ENCODE results near the gene FGF8. TPM values are rescaled to one million over a fixed set of nuclear protein-coding genes. Genes with fewer than 3 reads are reported as not detected.

FGF8 gene
- total RNA-seq, 2 experiments from 2014 or later = 0.38 TPM; not detected in 1

GRCh38 chr10:101760510-101760909, 15.4 kb downstream of the FGF8 start:
- Mint-ChIP-seq H3K36me3 (ENCODE audit: low read depth) (no peaks in the 10 kb centered on the region), H3K4me3 (no peak overlapping the region), H3K27me3 (peaks cover 11% of the 10 kb centered on the region), H3K4me1 (ENCODE audit: low read depth) (no peaks in the 10 kb centered on the region), H3K27ac (no peak overlapping the region), H3K9me3 (no peaks in the 10 kb centered on the region)
- POLR2A ChIA-PET = no interaction called here
- no peak for TF ChIP-seq CTCF (IDR thresholded peaks at IDR 0.05)
- intact Hi-C loops (cut with micrococcal nuclease) = no loop called here
- CTCF ChIA-PET = interaction anchor here (1.5 kb wide), 1 partner anchor 158 kb away, joined by 4 read pairs; no protein-coding TSS in a partner anchor
- DNase-seq (no peak), ATAC-seq (no peak)

GRCh38 chr10:101759309-101760247, 16.3 kb downstream of the FGF8 start:
- ChIA-PET POLR2A (interaction anchor here (0.6 kb wide), 1 partner anchor 54 kb away, joined by 3 read pairs; no protein-coding TSS in a partner anchor), CTCF (interaction anchor here (1.5 kb wide), 1 partner anchor 157 kb away, joined by 4 read pairs; no protein-coding TSS in a partner anchor)
- no peaks in the 10 kb centered on the region for H3K9me3 Mint-ChIP-seq
- H3K4me3 Mint-ChIP-seq = no peak overlapping the region
- no peak overlapping the region for H3K27ac Mint-ChIP-seq
- no peak for TF ChIP-seq CTCF (IDR thresholded peaks at IDR 0.05)
- peaks cover 5% of the 10 kb centered on the region for H3K27me3 Mint-ChIP-seq
- DNase-seq = no peak
- no peak for ATAC-seq
- no peaks in the 10 kb centered on the region for H3K36me3 Mint-ChIP-seq (ENCODE audit: low read depth)
- intact Hi-C loops (cut with micrococcal nuclease) = no loop called here
- no peaks in the 10 kb centered on the region for H3K4me1 Mint-ChIP-seq (ENCODE audit: low read depth)

GRCh38 chr10:101758858-101759257, 17.1 kb downstream of the FGF8 start:
- no peak for TF ChIP-seq CTCF (IDR thresholded peaks at IDR 0.05)
- no peaks in the 10 kb centered on the region for H3K36me3 Mint-ChIP-seq (ENCODE audit: low read depth)
- no peak overlapping the region for H3K4me3 Mint-ChIP-seq
- POLR2A ChIA-PET = no interaction called here
- H3K9me3 Mint-ChIP-seq = no peaks in the 10 kb centered on the region
- H3K27me3 Mint-ChIP-seq = peaks cover 7% of the 10 kb centered on the region
- no peak for ATAC-seq
- CTCF ChIA-PET = interaction anchor here (1.2 to 1.5 kb wide), 2 partner anchors 156 to 157 kb away, joined by 4 to 7 read pairs; no protein-coding TSS in a partner anchor
- DNase-seq = no peak
- H3K4me1 Mint-ChIP-seq (ENCODE audit: low read depth) = no peaks in the 10 kb centered on the region
- intact Hi-C loops (cut with micrococcal nuclease) = no loop called here
- H3K27ac Mint-ChIP-seq = no peak overlapping the region

- CTCF ChIA-PET = interaction anchor here (0.9 to 1.5 kb wide), 3 partner anchors 9 to 149 kb away, joined by 3 read pairs; no protein-coding TSS in a partner anchor
- Mint-ChIP-seq H3K27ac (no peak overlapping the region), H3K4me1 (ENCODE audit: low read depth) (no peaks in the 10 kb centered on the region), H3K9me3 (no peaks in the 10 kb centered on the region), H3K36me3 (ENCODE audit: low read depth) (no peaks in the 10 kb centered on the region), H3K27me3 (peaks cover 10% of the 10 kb centered on the region), H3K4me3 (no peak overlapping the region)
- POLR2A ChIA-PET = interaction anchor here (0.6 kb wide), 1 partner anchor 19 kb away, joined by 3 read pairs; no protein-coding TSS in a partner anchor
- no peak for TF ChIP-seq CTCF (IDR thresholded peaks at IDR 0.05)
- DNase-seq = no peak
- no peak for ATAC-seq
- intact Hi-C loops (cut with micrococcal nuclease) = no loop called here
Observed at GRCh38 chr10:101752241-101752640, 23.7 kb downstream of the FGF8 start.
